Esophagus muscularis mucosa (tissue), 4 donors: Measurements from ENCODE around the gene DEPP1.

Source experiments
- CTCF ChIP-seq, 3 experiments: fragments of 200-600 bp in 2 of 3; fragments of 450-650 bp in 1 of 3; sonication (generic) in 2 of 3; IDR thresholded peaks; one replicate each; pipeline ENCODE4 v1.5.1; 2017 to 2019; ENCODE audit warnings: antibody characterized with exemption in 3 of 3, mild to moderate bottlenecking in 2 of 3, moderate library complexity in 1 of 3
- EP300 ChIP-seq: sonication (generic); formaldehyde crosslinking; IDR thresholded peaks from one replicate; pipeline ENCODE4 v1.6.1; 2017; ENCODE audit warnings: antibody characterized with exemption
- POLR2A ChIP-seq: fragments of 450-650 bp; IDR thresholded peaks from one replicate; pipeline ENCODE4 v1.6.1; 2017; ENCODE audit warnings: antibody characterized with exemption, moderate library complexity, mild to moderate bottlenecking, low read depth
- POLR2AphosphoS5 ChIP-seq, 2 donors: sonication (generic); formaldehyde crosslinking; IDR thresholded peaks; one replicate each; pipeline ENCODE4 v1.6.1; 2017; ENCODE audit warnings: antibody characterized with exemption in 2 of 2

- no peak for TF ChIP-seq CTCF (IDR thresholded peaks at IDR 0.05)
- no peak for TF ChIP-seq POLR2A
- no peak for TF ChIP-seq POLR2AphosphoS5 (IDR thresholded peaks at IDR 0.05)
- TF ChIP-seq EP300, result no peak
Measured at GRCh38 chr10:44979281-44980191, 927 bp upstream of the DEPP1 start.
